22Rv1 (cell line): ENCODE results near the gene SRXN1.
A peak's percentile ranks its signal among the peaks of the same experiment; 100 is the strongest.
"Not testable (repeated sequence)": the region's sequence is repeated elsewhere in the genome, so short reads cannot be mapped to it uniquely, and the experiment has no call there.

ENCODE experiments used
- H3K27ac ChIP-seq: fragments of 450-650 bp; 2 replicates; pipeline ENCODE4 v1.5.1; 2017
- ZFX ChIP-seq: fragments of 450-650 bp; IDR thresholded peaks from 2 replicates; pipeline ENCODE4 v1.6.1; 2017; ENCODE audit warnings: antibody characterized with exemption, borderline replicate concordance
- TF ChIP-seq, protein P1 (sequence below): fragments of 450-650 bp; IDR thresholded peaks from 2 replicates; pipeline ENCODE4 v1.5.1; 2017; ENCODE audit warnings: mild to moderate bottlenecking

The SRXN1 gene

DNA sequence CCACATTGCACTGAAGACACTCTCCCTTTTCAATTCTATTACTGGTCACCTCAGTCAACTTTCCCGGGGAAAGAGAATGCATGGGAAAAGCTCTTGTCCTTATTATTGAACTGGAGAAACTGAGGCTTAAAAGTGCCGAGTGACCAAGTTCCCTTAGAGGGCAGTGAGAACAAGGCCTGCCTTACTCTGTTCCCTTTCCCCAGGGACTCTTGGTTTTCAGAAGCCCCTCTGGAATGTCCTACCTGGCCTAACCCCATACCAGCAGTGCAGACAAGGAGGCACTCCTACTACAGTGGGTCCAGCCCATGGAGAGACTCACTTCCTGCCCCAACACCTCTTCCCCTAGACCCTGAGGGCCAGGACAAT is 6.1 kb downstream of the SRXN1 start:
- TF ChIP-seq, protein P1, sequence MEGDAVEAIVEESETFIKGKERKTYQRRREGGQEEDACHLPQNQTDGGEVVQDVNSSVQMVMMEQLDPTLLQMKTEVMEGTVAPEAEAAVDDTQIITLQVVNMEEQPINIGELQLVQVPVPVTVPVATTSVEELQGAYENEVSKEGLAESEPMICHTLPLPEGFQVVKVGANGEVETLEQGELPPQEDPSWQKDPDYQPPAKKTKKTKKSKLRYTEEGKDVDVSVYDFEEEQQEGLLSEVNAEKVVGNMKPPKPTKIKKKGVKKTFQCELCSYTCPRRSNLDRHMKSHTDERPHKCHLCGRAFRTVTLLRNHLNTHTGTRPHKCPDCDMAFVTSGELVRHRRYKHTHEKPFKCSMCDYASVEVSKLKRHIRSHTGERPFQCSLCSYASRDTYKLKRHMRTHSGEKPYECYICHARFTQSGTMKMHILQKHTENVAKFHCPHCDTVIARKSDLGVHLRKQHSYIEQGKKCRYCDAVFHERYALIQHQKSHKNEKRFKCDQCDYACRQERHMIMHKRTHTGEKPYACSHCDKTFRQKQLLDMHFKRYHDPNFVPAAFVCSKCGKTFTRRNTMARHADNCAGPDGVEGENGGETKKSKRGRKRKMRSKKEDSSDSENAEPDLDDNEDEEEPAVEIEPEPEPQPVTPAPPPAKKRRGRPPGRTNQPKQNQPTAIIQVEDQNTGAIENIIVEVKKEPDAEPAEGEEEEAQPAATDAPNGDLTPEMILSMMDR, result no peak
- no peak for TF ChIP-seq ZFX
- H3K27ac ChIP-seq, result peak overlapping the region; percentile 3; the same call in 1 of the 2 replicates

GRCh38 chr20:646107-646867 is 6.7 kb downstream of the SRXN1 start:
- 0 out of 2 replicates have a peak overlapping the region, but pooled peaks have one; percentile 3 for H3K27ac ChIP-seq
- TF ChIP-seq, protein P1, result no peak
- TF ChIP-seq ZFX, result no peak

GRCh38 chr20:645318-646106 is 7.5 kb downstream of the SRXN1 start:
- TF ChIP-seq, protein P1, result peak; percentile 99
- TF ChIP-seq ZFX, result no peak
- no peak overlapping the region; the same call in 1 of the 2 replicates for H3K27ac ChIP-seq

GRCh38 chr20:644692-645317 is 8.2 kb downstream of the SRXN1 start:
- no peak for TF ChIP-seq ZFX
- TF ChIP-seq, protein P1, result no peak

DNA sequence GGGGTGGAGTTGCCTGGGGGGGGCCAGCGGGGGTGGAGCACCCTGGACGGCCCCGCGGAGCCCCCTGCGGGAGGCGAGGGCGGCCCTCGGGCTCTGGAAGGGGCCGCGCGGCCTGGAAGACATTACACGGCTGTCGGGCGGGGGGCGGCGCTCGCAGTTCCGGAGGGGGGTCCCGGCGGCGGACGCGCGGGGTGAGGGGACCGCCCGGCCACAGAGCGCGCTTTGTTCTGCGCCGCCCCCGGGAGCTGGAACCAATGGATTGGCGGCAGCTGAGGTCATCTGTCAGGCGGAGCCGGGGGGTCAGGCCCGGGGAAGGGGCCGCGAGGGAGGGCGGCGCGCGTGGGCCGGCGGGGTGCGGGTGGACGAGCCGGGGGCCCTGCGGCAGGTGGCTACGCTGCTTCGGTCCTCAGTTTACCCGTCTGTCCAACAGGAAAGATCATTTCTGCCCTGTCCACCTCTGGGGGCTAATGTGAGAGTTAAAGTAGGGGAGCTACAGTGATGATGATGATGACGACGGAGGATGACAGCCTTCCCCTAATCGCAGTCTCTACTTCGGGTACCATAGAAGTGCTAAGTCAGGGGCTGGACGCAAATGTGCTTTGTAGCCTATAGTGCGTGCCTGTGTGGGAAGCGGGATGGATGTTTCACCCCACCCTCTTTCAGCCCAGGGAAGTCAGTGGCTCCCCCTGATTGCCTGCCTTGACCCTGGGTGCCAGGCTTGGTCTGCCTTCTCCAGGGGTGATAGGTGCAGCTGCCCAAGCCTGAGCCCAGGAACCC is 10.4 kb downstream of the SRXN1 start:
- H3K27ac ChIP-seq, result no peak overlapping the region
- TF ChIP-seq, protein P1, result no peak
- TF ChIP-seq ZFX, result no peak

More at GRCh38 chr20:644692-645317, 8.2 kb downstream of the SRXN1 start:
- no peak overlapping the region; the same call in 1 of the 2 replicates for H3K27ac ChIP-seq

DNA sequence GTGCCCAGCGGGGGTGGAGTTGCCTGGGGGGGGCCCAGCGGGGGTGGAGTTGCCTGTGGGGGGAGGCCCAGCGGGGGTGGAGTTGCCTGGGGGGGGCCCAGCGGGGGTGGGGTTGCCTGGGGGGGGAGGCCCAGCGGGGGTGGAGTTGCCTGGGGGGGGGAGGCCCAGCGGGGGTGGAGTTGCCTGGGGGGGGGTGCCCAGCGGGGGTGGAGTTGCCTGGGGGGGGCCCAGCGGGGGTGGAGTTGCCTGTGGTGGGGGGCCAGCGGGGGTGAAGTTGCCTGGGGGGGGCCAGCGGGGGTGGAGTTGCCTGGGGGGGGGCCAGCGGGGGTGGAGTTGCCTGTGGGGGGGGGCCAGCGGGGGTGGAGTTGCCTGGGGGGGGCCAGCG is 11.0 kb downstream of the SRXN1 start:
- not testable (repeated sequence) for H3K27ac ChIP-seq

DNA sequence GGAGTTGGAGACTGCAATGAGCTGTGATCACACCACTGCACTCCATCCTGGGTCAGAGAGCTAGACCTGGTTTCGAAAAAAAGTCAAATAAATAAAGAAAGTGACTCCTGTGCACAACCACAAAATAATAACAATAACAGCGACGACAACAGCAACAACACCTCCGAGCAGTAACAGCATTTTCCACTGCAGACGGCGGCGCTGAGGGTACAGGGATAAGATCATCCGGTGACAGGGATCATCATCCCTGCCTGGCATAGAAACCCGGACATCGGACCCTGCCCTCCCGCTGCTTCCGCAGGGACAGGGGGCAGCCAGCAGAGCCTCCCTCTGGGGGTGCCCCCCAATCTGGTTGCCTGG is 11.5 kb downstream of the SRXN1 start:
- no peak for TF ChIP-seq ZFX
- TF ChIP-seq, protein P1, result no peak
- H3K27ac ChIP-seq, result no peak overlapping the region
